HEK293 (cell line): ENCODE measurements around the gene RPL23.

Source experiments
- BCL11B ChIP-seq: fragments of 450-650 bp; formaldehyde crosslinking; IDR thresholded peaks from 2 replicates; pipeline ENCODE4 v1.5.1; 2016; ENCODE audit warnings: low read depth, missing biosample characterization, missing genetic modification characterization
- CTCF ChIP-seq: fragments of 450-650 bp; formaldehyde crosslinking; IDR thresholded peaks from 2 replicates; pipeline ENCODE4 v1.5.1; 2016; ENCODE audit warnings: missing biosample characterization, missing genetic modification characterization
- KLF10 ChIP-seq: fragments of 450-650 bp; IDR thresholded peaks from 2 replicates; pipeline ENCODE4 v1.5.1; 2018; ENCODE audit warnings: missing biosample characterization, mild to moderate bottlenecking, missing genetic modification characterization
- KLF8 ChIP-seq: fragments of 450-650 bp; formaldehyde crosslinking; IDR thresholded peaks from 2 replicates; pipeline ENCODE4 v1.5.1; 2016; ENCODE audit warnings: missing biosample characterization, missing genetic modification characterization
- REPIN1 ChIP-seq: fragments of 450-650 bp; formaldehyde crosslinking; IDR thresholded peaks from 2 replicates; pipeline ENCODE4 v1.5.1; 2017; ENCODE audit warnings: missing biosample characterization, missing genetic modification characterization, low read depth
- ZBTB17 ChIP-seq: fragments of 450-650 bp; formaldehyde crosslinking; IDR thresholded peaks from 2 replicates; pipeline ENCODE4 v1.5.1; 2016; ENCODE audit warnings: missing biosample characterization, missing genetic modification characterization
- ZBTB48 ChIP-seq: fragments of 450-650 bp; formaldehyde crosslinking; IDR thresholded peaks from 2 replicates; pipeline ENCODE4 v1.5.1; 2016; ENCODE audit warnings: missing biosample characterization, missing genetic modification characterization
- ZNF10 ChIP-seq: fragments of 450-650 bp; formaldehyde crosslinking; IDR thresholded peaks from 2 replicates; pipeline ENCODE4 v1.5.1; 2017; ENCODE audit warnings: missing biosample characterization, missing genetic modification characterization
- ZNF114 ChIP-seq: fragments of 450-650 bp; formaldehyde crosslinking; IDR thresholded peaks from 2 replicates; pipeline ENCODE4 v1.5.0; 2017; ENCODE audit warnings: missing biosample characterization, missing genetic modification characterization
- ZNF19 ChIP-seq: fragments of 450-650 bp; formaldehyde crosslinking; IDR thresholded peaks from 2 replicates; pipeline ENCODE4; 2016; ENCODE audit warnings: missing biosample characterization, missing genetic modification characterization, low read depth
- ZNF239 ChIP-seq: fragments of 450-650 bp; formaldehyde crosslinking; IDR thresholded peaks from 2 replicates; pipeline ENCODE4 v1.5.1; 2016; ENCODE audit warnings: missing biosample characterization, missing genetic modification characterization
- ZNF426 ChIP-seq: fragments of 450-650 bp; formaldehyde crosslinking; IDR thresholded peaks from 2 replicates; pipeline ENCODE4 v1.5.1; 2017; ENCODE audit warnings: missing biosample characterization, missing genetic modification characterization, mild to moderate bottlenecking, inconsistent platforms, moderate library complexity
- ZNF473 ChIP-seq: fragments of 450-650 bp; formaldehyde crosslinking; IDR thresholded peaks from 2 replicates; pipeline ENCODE4 v1.5.1; 2017; ENCODE audit warnings: missing biosample characterization, missing genetic modification characterization
- ZNF544 ChIP-seq: fragments of 450-650 bp; formaldehyde crosslinking; IDR thresholded peaks from 2 replicates; pipeline ENCODE4 v1.5.0; 2017; ENCODE audit warnings: missing biosample characterization, missing genetic modification characterization
- ZNF610 ChIP-seq: fragments of 450-650 bp; formaldehyde crosslinking; IDR thresholded peaks from 2 replicates; pipeline ENCODE4 v1.5.1; 2016; ENCODE audit warnings: missing biosample characterization, missing genetic modification characterization, borderline replicate concordance
- ZNF701 ChIP-seq: fragments of 450-650 bp; formaldehyde crosslinking; IDR thresholded peaks from 2 replicates; pipeline ENCODE4 v1.5.1; 2016; ENCODE audit warnings: missing biosample characterization, missing genetic modification characterization
- ZNF76 ChIP-seq: fragments of 450-650 bp; formaldehyde crosslinking; IDR thresholded peaks from 2 replicates; pipeline ENCODE4; 2016; ENCODE audit warnings: low read depth, missing biosample characterization, missing genetic modification characterization, borderline replicate concordance
- ZNF777 ChIP-seq: fragments of 450-650 bp; formaldehyde crosslinking; IDR thresholded peaks from 2 replicates; pipeline ENCODE4 v1.5.1; 2017; ENCODE audit warnings: missing biosample characterization, missing genetic modification characterization, borderline replicate concordance
- ZSCAN23 ChIP-seq: fragments of 450-650 bp; formaldehyde crosslinking; IDR thresholded peaks from 2 replicates; pipeline ENCODE4 v1.5.1; 2016; ENCODE audit warnings: missing biosample characterization, missing genetic modification characterization
- TF ChIP-seq, protein P1 (sequence below): fragments of 450-650 bp; formaldehyde crosslinking; conservative IDR thresholded peaks from 2 replicates; pipeline ENCODE4 v1.5.1; 2016; ENCODE audit warnings: low read depth, missing biosample characterization, missing genetic modification characterization
- TF ChIP-seq, protein P2 (sequence below): IDR thresholded peaks from 2 replicates; pipeline ENCODE4 v1.6.1; 2011; ENCODE audit warnings: mild to moderate bottlenecking, low read depth, low read length, borderline replicate concordance

RPL23 gene

DNA sequence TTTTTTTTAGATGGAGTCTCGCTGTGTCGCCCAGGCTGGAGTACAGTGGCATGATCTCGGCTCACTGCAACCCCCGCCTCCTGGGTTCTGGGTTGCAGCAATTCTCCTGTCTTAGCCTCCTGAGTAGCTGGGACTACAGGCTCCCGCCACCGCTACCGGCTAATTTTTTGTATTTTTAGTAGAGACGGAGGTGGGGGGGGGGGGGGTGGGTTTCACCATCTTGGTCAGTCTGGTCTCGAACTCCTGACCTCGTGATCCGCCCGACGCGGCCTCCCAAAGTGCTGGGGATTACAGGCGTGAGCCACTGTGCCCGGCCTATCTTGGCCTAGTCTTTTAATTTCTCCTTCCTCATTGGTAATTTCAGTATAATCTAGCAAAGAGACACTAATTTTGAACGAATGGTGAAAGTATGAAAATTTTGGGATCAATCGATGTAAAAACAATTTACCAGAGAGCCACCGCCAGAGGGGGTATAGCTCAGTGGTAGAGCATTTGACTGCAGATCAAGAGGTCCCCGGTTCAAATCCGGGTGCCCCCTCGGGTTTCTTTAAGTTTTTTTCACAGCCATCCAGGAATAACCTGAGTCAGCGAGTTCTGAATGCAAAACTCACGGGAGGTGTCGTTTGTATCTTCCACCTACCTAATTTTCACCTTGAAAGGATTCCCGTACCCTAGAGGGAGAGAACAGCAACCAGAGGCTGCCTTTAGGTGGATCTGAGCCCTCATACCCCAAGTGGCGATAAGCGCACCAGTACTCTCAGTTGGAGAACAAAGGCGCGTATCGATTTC is 13.9 kb upstream of the RPL23 start (continued):
- 0 out of 2 replicates have a peak, but pooled peaks have one; percentile 25 for TF ChIP-seq REPIN1 (tag by site-specific recombination)
- no peak for TF ChIP-seq ZNF544
- TF ChIP-seq ZNF777 (tag by site-specific recombination) = no peak
- no peak for TF ChIP-seq ZBTB17 (tag by site-specific recombination)
- no peak for TF ChIP-seq ZNF426 (tag by site-specific recombination)
- no peak for TF ChIP-seq ZNF10 (tag by site-specific recombination)
- TF ChIP-seq, protein P1, sequence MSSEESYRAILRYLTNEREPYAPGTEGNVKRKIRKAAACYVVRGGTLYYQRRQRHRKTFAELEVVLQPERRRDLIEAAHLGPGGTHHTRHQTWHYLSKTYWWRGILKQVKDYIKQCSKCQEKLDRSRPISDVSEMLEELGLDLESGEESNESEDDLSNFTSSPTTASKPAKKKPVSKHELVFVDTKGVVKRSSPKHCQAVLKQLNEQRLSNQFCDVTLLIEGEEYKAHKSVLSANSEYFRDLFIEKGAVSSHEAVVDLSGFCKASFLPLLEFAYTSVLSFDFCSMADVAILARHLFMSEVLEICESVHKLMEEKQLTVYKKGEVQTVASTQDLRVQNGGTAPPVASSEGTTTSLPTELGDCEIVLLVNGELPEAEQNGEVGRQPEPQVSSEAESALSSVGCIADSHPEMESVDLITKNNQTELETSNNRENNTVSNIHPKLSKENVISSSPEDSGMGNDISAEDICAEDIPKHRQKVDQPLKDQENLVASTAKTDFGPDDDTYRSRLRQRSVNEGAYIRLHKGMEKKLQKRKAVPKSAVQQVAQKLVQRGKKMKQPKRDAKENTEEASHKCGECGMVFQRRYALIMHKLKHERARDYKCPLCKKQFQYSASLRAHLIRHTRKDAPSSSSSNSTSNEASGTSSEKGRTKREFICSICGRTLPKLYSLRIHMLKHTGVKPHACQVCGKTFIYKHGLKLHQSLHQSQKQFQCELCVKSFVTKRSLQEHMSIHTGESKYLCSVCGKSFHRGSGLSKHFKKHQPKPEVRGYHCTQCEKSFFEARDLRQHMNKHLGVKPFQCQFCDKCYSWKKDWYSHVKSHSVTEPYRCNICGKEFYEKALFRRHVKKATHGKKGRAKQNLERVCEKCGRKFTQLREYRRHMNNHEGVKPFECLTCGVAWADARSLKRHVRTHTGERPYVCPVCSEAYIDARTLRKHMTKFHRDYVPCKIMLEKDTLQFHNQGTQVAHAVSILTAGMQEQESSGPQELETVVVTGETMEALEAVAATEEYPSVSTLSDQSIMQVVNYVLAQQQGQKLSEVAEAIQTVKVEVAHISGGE (tag by site-specific recombination) = 0 out of 2 replicates have a peak, but pooled peaks have one; percentile 14
- no peak for TF ChIP-seq ZSCAN23 (tag by site-specific recombination)
- TF ChIP-seq ZNF76 (tag by site-specific recombination) = peak; percentile 38; the same call in 1 of the 2 replicates
- TF ChIP-seq ZBTB48 (tag by site-specific recombination) = no peak
- TF ChIP-seq ZNF473 (tag by site-specific recombination) = no peak
- peak; percentile 39 for TF ChIP-seq KLF8 (tag by site-specific recombination)
- no peak for TF ChIP-seq ZNF19
- TF ChIP-seq ZNF239 (tag by site-specific recombination) = no peak
- no peak for TF ChIP-seq ZNF114 (tag by site-specific recombination)
- peak; percentile 54; the same call in 1 of the 2 replicates for TF ChIP-seq BCL11B (tag by site-specific recombination)
- TF ChIP-seq, protein P2, sequence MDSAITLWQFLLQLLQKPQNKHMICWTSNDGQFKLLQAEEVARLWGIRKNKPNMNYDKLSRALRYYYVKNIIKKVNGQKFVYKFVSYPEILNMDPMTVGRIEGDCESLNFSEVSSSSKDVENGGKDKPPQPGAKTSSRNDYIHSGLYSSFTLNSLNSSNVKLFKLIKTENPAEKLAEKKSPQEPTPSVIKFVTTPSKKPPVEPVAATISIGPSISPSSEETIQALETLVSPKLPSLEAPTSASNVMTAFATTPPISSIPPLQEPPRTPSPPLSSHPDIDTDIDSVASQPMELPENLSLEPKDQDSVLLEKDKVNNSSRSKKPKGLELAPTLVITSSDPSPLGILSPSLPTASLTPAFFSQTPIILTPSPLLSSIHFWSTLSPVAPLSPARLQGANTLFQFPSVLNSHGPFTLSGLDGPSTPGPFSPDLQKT = no peak
- peak; percentile 66 for TF ChIP-seq KLF10 (tag by site-specific recombination)
- no peak for TF ChIP-seq ZNF701 (tag by site-specific recombination)
- TF ChIP-seq CTCF (tag by site-specific recombination) = peak; percentile 34; the same call in 1 of the 2 replicates
- no peak; the same call in 1 of the 2 replicates for TF ChIP-seq ZNF610
